Hematopoietic multipotent progenitor cell treated with erythropoietin and hydrocortisone succinate and interleukin-3 and kit ligand, for 4 days (in vitro differentiated cells): ENCODE data around the gene CAPN14.

Experiments
- DNase-seq: peaks from one replicate; pipeline ENCODE4 v3.0.0-alpha.2; 2015

Gene CAPN14, protein sequence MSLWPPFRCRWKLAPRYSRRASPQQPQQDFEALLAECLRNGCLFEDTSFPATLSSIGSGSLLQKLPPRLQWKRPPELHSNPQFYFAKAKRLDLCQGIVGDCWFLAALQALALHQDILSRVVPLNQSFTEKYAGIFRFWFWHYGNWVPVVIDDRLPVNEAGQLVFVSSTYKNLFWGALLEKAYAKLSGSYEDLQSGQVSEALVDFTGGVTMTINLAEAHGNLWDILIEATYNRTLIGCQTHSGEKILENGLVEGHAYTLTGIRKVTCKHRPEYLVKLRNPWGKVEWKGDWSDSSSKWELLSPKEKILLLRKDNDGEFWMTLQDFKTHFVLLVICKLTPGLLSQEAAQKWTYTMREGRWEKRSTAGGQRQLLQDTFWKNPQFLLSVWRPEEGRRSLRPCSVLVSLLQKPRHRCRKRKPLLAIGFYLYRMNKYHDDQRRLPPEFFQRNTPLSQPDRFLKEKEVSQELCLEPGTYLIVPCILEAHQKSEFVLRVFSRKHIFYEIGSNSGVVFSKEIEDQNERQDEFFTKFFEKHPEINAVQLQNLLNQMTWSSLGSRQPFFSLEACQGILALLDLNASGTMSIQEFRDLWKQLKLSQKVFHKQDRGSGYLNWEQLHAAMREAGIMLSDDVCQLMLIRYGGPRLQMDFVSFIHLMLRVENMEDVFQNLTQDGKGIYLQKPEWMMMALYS

DNA sequence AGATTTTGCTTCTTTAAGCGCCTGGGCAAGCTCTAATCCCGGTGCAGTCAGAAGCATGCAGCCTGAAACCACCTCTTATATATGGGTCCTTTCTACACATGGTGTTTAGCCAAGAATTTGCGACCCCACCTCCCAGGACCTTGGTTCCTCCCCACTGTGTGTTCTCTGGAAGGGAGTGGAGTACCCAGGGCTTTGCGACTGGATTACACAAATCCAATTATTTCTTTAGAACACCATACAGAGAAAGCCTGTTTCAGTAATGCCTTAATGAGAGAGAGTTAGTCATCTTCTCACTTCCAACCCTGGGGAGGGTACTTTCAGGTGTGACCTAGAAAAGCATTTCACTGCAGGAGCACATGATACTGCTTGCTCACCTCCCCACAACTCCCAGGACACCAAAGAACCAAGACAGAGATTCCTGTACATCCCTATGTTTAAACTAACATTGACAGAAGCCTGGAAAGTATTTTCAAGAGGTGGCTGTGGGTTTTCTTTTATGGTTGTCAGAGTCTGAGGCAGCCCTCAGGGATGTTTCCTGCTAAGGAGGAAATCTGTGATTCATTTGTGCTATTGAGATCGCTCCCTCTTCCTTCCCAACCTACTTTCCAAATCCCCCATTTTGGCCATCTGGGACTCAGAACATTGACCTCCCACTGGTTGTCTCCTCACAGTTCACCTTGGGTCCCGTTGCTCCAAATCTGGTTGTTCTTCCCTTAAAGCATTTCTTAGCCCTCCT is at the start of gene CAPN14:
TSS of gene CAPN14 (minus strand) at position 51 of the 736 bp plus-strand sequence. CDS start 12,068 bp downstream, outside the sequence.
- DNase-seq, result no peak

DNA sequence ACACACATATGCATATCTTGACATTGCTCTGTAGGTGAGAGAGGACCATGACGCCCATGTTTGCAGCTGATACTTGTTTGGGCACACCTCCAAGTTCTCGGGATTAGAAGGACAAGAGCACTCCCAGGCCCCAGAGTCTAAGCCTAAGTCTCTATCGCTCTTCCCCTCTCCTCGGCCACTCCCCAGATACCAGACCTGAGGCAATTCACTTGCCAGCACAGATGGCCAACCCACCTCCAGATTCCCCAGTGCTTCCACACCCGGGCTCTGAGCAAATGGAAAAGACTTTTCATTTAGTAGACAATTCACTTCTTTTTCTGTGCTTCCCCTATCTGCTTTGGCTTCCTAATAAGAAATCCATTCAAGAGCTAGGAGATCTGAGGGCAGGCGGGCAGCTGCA is 49.5 kb upstream of the CAPN14 start:
- no peak for DNase-seq

DNA sequence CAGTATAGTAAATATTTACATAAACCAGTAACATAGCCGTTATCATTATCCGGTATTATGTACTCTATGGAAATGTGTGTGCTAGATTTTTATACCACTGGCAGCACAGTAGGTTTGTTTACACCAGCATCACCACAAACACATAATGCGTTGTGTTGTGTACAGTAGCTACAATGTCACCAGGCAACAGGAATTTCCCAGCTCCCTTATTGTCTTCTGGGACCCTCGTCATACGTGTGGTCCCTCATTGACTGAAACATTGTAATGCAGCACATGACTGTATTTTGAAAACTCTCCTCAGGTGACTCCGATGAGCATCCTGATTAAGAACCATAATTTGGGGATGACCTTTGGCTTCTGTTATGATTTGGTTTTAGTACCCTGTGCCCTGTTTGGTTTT is 47.9 kb upstream of the CAPN14 start:
- DNase-seq, result no peak

DNA sequence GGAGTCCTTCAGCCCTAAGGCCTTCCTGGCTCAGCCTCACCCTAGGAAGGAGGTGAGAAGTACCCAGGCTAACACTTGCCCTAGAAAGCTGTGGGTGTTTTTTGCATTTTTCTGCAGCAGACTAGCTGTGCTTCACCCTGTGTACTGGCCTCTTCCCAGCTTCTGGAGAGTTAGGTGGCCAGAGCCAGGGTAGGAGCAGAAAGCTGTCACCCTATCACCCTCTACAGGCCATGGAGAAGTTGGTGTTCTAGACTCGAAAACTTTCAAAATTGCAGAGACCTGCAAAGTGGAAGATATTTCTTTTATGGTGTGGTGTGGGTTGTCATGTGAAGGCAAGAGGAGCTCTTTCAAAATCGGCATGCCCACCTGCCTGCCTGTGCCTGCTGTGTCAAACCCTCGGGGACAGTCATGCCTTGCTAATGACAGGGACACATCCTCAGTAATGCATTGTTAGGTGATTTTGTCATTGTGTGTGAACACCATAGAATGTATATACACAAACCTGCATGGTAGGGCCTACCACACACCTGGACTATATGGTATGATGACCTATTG is 46.4 kb upstream of the CAPN14 start:
- peak; percentile 40 for DNase-seq

DNA sequence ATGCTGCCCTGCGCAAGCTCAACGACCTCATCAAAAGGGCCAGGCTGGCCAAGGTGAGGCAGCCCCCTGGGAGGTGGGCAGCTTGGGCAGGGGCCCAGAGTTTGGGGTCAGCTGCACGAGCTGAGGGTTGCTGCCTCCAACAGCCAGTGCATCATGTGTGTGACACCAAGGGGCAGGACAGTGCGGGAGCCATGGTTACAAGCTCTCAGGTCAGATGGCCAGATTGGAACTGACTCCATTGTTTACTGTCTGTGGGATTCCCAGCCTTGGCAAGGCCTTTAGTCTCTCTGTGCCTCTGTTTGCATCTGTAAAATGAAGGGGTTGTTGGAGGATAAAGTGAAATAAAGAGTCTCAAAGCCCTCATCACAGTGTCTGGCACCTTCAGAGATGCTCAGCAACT is 43.6 kb upstream of the CAPN14 start:
- DNase-seq, result no peak

DNA sequence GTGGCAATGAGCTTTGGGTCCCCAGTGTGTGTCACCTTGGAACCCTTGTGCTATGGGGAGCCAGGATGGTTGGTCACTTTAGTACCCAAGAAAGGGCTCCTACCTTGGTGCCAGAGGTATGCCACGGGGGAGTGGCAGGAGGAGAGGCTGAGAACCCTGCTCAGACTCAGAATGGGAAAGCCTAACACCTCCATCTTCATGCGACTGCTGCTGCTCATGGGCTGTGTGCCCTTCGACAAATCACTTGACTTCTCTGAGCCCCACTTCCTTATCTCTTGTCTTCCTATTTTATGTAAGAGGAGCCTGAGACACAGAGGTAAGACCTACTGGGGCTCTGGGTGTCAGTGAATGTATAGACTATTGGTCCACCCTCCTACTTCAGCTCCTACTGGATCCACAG is 41.8 kb upstream of the CAPN14 start:
- DNase-seq, result no peak

DNA sequence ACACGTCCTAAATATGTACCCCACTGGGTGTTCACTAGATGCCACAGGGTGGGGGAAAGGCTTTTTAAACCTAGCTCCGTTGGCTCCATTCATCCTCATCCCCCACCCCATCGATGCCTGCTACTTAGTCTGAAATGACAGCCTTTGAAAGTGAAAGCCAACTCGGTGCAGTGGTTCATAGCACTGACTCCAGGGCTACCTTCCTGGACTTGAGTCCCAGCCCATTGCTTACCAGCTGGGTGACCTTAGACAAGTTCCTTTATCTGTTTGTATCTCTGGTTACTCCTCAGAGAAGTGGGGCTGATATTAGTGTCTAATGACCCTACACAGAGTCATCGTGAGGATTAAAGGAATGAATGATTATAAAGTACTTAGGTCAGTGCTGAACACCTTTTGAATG is 41.0 kb upstream of the CAPN14 start:
- no peak for DNase-seq

DNA sequence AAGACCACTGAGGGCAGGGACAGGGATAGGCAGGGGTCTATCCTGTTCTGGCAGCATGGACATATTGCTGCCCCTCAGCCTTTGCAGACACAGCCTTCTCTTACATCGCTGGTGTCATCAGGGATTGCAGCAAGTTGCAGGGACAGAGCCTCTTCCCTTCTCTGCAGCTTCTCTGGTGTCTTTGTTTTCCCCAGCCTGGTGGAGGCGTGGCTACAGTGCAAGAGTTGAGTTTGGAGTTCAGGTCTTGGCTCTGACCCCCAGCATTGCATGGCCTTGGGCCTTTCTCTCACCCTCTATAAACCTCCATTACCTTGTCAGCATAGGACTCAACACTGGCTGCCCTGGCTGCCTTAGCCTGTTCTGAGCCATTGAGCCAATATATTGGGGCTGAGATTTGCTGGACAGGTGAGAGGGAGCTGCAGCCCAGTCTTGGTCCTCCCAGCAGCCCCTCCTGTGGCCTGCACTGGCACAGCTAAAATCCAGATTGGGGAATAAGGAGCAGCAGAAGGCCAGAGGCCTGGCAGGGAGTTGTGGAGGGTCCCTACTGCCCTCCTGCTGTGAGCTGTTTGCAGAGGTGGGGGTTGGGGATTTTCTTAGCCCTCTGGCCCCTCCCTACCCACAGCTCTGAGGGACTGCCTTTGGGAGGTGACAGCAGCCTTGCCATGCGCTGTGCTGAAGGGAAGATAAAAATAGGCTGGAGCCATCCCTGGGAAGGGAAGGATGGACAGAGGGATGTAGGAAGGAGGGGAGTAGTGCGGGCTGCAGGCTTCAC is 39.5 kb upstream of the CAPN14 start:
- no peak for DNase-seq

DNA sequence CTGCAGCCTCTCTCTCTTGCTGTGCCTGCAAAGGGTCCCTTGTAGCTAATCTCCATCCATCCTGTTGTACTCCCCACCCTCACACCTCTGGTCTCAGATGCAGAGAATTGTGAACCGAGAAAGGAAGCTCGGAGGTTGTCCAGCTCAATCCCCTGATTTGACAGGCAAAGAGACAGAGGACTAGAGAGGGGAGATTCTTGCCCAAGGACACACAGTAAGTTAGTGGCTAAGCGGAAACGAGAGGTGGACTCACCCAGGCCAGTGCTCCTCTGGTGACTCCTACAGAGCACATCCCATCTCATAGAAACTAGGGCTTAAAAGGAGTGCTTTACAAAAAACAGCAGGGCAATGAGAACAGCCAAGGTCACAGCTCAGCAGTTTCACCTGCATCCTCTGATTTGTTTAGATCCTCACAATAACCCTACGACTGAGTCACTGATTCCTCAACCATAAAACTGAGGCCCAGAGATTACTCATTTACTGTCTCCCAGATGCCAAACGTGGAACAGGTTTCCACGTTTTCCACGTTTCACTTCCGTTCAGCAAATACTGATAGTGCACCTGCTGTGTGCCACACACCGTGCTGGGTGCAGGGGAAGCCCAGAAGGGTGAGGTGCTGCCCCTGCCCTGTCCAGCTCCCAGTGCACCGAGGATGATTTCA is 38.7 kb upstream of the CAPN14 start:
- no peak for DNase-seq

DNA sequence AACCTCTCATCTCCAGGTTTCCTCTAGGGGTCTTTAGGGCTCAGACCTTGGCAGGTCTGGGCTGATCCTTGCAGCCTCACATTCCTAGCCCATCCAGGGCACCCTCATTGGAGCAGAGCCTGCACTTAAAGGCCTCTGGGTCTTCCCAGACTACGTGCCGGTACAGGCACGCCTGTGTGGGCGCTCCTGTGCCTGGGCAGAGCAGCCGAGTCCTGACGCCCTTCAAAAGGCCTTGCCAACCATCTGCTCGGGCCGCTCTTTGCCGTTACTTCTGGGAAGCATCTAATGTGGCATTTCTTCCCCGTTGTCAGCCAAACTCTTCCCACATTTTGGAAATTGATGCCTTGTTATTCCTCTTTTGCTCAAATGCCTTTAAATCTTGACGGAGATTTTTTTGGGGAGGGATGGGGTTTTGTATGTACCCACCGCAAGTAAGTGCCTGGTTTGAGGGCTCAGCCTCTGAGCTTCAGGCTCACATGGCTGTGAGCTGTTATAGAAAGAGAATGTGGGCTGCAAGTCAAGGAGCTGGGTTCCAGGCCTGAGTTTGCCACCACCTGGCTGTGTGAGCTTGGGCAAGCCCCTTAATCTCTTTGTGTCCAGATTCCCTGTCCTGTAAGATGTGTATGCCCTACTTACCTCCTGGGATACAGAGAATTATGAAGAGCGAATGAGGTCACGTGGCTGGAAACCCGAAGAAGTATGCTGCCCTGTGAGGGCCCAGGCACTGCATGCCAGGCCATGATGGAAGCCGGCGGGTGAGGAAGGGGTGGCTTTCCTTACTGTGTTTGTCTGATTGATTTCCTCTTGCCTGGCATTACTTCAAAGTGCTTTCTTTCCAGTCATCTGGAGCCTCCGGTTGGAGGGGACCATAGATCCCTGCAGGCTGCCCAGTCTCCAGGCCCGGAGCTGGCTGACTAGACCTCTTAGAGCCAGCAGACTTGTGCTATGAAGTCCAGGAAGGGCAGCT is 37.2 kb upstream of the CAPN14 start:
- no peak for DNase-seq

DNA sequence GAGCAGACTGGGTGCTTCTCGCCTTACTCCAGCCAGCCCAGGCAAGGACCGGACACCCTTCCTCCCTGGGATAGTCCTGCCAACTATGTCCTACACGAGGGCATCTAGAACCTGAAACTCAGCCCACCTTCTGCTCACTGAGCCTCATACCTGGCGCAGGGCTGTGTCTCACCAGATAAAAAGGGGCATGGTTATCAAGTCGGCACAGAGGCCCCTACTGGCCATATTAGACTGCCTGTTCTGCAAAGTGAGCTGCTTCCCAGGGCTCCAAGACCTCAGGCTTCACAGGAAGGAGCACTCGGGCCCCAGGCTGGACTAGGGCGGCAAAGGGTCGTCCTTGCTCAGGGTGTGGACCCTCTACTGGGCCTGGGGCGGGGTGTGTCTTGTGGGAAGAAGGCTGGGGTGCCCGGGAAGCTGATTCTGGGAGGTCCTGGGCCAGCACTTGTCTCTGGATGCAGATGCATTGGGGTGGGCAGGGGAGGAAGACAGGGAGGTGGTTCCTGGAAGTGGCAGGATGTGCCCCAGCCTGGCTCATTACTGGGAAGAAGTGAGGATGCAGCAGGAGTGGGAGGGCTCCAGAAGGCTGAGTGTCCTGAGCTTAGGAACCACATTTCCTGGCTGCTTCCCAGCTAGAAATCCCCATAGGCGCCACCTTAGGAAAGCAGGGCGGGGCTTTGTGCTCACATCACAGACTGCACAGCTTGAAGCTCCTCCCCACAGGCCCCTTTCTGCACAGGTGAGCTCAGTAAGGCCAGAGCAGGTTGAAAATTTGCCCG is 36.2 kb upstream of the CAPN14 start:
- DNase-seq, result peak; percentile 72

DNA sequence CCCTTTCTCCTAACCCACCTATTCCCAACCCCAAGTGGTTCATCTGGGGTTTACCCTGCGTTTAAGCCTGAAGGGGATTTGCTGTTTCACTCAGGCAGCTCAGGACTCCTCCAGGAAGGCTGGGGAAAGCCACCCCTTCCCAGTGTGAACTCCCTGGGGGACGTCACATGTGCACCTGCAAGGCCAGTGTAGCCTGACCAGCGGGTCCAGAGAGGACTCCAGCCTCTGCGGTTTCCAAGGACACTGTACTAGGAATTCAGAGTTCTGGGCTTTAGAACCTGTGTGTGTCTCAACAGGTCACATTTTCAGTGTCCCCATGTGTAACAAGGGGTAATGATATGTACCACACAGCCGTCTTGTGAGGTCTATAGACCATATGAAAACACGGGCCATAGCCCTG is 34.5 kb upstream of the CAPN14 start:
- no peak for DNase-seq

DNA sequence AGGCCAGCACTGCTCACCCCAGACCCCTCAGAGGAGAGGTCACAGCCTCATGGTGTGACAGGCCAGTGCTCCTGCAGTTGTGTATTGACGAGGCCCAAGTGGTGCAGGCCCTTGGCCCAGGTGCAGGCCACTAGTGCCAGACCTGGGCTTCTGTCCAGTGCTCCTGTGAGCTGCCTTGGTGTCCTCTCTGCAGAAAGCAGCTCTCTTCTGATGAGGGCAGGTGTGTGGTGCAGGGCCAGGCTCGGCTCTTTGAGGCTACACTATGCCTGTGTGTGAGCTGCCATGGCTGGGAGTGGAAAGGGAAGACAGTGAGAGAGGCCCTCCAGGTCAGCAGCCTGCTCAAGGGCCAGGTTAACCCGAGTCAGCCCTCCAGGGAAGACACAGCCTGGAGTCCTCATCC is 33.7 kb upstream of the CAPN14 start:
- no peak for DNase-seq

DNA sequence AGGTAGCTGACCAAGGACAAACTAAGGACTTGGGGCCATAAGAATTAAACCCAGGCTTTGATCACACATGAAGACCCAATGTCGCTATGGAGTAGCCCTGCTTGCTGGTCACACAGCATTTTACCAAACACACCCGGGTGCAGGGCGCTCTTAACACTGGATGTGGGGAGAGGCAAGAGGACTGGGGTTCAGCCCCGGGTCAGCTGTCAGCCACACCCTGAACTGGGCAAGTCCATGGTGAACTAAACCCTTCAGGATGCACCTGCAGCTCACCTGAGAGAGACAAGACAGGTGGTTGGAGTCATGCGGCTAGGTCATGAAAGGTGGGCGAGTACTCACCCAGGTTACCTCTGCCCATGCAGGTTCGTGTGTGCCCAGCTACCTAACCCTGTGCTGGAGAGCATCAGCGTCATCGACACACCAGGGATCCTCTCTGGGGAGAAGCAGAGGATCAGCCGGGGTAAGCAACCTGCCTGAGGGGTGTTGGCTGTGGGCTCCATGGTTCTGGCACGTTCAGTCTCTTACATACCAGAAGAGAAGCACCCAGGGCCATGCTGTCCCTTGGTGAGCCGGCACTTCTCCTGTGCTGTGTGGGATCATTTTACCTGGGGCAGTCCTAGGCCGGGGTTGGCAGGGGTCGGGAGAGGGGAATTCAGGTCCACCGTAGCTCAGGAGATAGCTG is 31.8 kb upstream of the CAPN14 start:
- DNase-seq, result no peak

DNA sequence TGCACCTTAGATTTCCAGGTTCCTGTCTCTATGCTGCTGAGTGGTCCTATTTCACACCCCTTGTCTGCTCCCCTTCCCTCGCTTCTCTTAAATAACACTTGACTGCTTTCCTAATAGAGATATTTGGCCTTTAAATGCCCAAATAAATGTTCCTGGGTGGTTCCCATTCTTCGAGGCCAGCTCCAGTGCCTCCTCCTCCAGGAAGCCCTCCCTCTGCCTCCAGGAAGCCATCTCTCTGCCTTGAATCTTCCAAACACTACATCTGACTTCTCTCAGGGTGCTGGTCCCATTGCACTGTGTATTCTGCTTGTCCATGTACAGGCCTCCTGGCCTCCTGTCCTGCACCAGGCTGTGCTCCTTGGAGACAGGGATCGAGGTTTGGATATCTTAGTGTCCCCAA is 30.8 kb upstream of the CAPN14 start:
- DNase-seq, result no peak

DNA sequence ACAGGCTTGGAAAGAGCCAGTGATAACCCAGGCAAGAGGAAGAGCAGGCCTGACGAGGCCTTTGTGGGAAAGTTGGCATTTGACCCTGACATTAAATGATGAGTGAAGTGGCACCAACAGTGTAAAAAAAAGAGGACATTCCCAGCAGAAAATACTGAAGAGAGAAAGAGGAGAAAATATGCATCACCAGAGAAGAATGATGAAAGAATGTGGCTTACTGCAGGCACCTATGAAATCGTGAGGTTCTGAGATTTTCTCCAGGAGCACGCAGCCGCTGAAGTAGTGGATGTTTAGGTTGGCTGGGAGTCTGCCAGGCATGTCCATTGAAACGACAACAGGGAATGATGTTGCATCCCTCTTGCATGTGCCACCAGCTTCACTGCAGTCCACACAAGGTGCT is 30.4 kb upstream of the CAPN14 start:
- no peak for DNase-seq

DNA sequence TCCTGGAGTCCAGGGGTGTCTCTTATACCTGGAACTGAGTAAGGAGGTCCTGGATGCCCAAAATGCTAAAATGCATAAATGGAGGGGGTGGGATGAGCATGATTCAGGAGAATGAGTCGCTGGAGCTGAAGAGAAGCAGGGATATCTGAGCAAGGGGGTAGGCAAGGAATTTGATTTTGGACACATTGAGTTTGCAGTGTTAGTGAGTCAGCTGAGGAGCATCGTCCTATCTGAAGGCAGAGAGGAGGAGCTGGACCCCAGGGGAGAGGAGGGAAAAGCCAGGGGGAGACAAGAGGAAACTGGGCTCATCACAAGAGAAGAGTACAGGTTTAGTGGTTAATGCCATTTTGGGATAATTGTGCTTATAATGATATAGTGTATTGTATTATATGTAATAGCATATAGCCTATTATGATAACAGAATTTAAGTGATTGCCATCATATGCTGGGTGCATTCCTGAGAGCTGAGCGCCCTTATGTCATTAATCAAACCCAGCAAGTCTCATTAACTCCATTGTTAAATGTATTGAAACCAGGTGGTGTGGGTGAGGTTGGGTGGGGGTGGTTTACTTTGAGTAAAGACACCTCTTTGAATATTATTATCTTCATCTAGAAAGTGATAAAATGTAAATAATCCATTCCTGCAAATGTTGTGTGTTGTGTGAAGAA is 29.0 kb upstream of the CAPN14 start:
- no peak for DNase-seq

DNA sequence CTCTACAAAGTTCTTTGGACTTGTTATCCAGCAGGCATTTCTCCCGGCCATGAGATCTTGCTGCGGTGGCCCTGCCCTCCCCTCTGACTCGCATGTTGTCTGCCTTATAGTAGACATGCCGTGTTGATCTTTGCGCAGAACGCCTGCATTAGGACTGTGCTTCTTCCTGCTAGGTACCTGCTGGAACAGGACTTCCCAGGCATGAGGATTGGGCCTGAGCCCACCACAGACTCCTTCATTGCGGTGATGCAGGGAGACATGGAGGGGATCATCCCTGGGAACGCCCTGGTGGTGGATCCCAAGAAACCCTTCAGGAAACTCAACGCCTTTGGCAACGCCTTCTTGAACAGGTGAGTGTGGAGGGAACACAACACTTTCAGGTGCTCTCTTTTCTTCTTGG is 26.8 kb upstream of the CAPN14 start:
- no peak for DNase-seq

DNA sequence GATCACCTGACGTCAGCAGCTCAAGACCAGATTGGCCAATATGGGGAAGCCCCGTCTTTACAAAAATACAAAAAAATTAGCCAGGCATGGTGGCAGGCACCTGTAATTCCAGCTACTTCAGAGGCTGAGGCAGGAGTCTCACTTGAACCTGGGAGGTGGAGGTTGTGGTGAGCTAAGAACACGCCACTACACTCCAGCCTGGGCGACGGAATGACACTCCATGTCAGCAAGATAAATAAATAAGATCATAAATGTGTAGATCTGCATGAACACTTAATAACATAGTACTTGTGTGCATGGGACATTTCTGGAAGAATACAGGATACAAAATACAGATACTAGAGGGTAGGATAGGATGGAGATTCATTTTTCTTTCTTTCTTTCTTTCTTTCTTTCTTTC is 25.7 kb upstream of the CAPN14 start:
- DNase-seq, result no peak
